ENCODE data around the gene GRIN1. TPM values are rescaled to one million over a fixed set of nuclear protein-coding genes. Genes with fewer than 3 reads are reported as not detected.

Gene GRIN1
- polyA plus RNA-seq, 2 of the 4 experiments (the other 2 are of a cell fraction) = 0.13 to 0.45 TPM

- 80% methylated on average over 4 of the region's 11 CpGs for WGBS (ENCODE audit: missing lambda C conversion rate)
- CTCF ChIA-PET = interaction anchor here (0.9 to 5.3 kb wide), 13 partner anchors 10 to 131 kb away, joined by 3 to 32 read pairs (median 4); partner anchors contain the start of genes ANAPC2, LRRC26, RNF224 and SLC34A3
- no peak for FAIRE-seq
Observed at GRCh38 chr9:137198902-137199283, 59.9 kb downstream of the GRIN1 start.

GRCh38 chr9:137199411-137200121 lies 60.6 kb downstream of the GRIN1 start:
- 86% methylated on average over 22 of the region's 51 CpGs for WGBS (ENCODE audit: missing lambda C conversion rate)
- Histone ChIP-seq H3K4me2 (peak overlapping the region; percentile 97), H3K4me3 (peak overlapping the region; percentile 53), H3K4me1 (peaks cover 47% of the 10 kb centered on the region), H3K27ac (peak overlapping the region in 1 of 2 experiments; percentile 87; a peak in 3 of 6 replicates), H3K9me3 (no peaks in the 10 kb centered on the region)
- FAIRE-seq (no peak), ATAC-seq (no peak), DNase-seq (ENCODE audit: low read depth in 1 of 2, low spot score in 1 of 2) (no peak)
- TF ChIP-seq JUNB (IDR thresholded peaks at IDR 0.05) = no peak
- TF ChIP-seq REST (IDR thresholded peaks at IDR 0.05) = no peak
- TF ChIP-seq NFE2L2 (conservative IDR thresholded peaks at IDR 0.05; ENCODE audit: low read length) = no peak
- no peak for TF ChIP-seq EHF (CRISPR knock-in tag; IDR thresholded peaks at IDR 0.05)
- TF ChIP-seq BHLHE40 (IDR thresholded peaks at IDR 0.05; ENCODE audit: low read depth, low read length) = no peak
- TF ChIP-seq MAZ (IDR thresholded peaks at IDR 0.05; ENCODE audit: borderline replicate concordance, low read depth, low read length) = no peak
- no peak for TF ChIP-seq RNF2 (IDR thresholded peaks at IDR 0.05; ENCODE audit: borderline replicate concordance, low read depth)
- no peak for TF ChIP-seq USF2 (IDR thresholded peaks at IDR 0.05)
- TF ChIP-seq HMGXB4 (CRISPR knock-in tag; IDR thresholded peaks at IDR 0.05; ENCODE audit: borderline replicate concordance) = no peak
- TF ChIP-seq TP53 (CRISPR knock-in tag; IDR thresholded peaks at IDR 0.05) = no peak
- no peak for TF ChIP-seq HES2 (IDR thresholded peaks at IDR 0.05)
- TF ChIP-seq KDM5A (IDR thresholded peaks at IDR 0.05) = no peak
- CTCF ChIA-PET = interaction anchor here (0.9 to 5.3 kb wide), 9 partner anchors 9 to 70 kb away, joined by 3 to 25 read pairs (median 4); partner anchors contain the start of genes ANAPC2, LRRC26, SLC34A3 and SSNA1
- POLR2A ChIA-PET = interaction anchor here (1.5 kb wide), 1 partner anchor 11 kb away, joined by 11 read pairs; the partner anchor contains the start of genes ANAPC2 and SSNA1

More at GRCh38 chr9:137198902-137199283, 59.9 kb downstream of the GRIN1 start:
- H3K4me1 ChIP-seq = peaks cover 47% of the 10 kb centered on the region
- POLR2A ChIA-PET = interaction anchor here (1.5 kb wide), 1 partner anchor 10 kb away, joined by 11 read pairs; the partner anchor contains the start of genes ANAPC2 and SSNA1
- no peak for ATAC-seq
- H3K27ac ChIP-seq = no peak overlapping the region
- TF ChIP-seq ZSCAN20 (CRISPR knock-in tag; IDR thresholded peaks at IDR 0.05) = no peak
- no peak for TF ChIP-seq ESRRA (IDR thresholded peaks at IDR 0.05; ENCODE audit: borderline replicate concordance, low read length)
- TF ChIP-seq HOXB5 (CRISPR knock-in tag; IDR thresholded peaks at IDR 0.05) = no peak
- TF ChIP-seq ATOH8 (CRISPR knock-in tag; IDR thresholded peaks at IDR 0.05; ENCODE audit: low read depth) = no peak
- no peak for TF ChIP-seq FOXS1 (CRISPR knock-in tag; IDR thresholded peaks at IDR 0.05)
- no peak for TF ChIP-seq HEYL (CRISPR knock-in tag; IDR thresholded peaks at IDR 0.05)
- TF ChIP-seq MYC (IDR thresholded peaks at IDR 0.05; ENCODE audit: borderline replicate concordance, low read length) = no peak
- TF ChIP-seq ZNF302 (CRISPR knock-in tag; IDR thresholded peaks at IDR 0.05) = no peak
- no peak for TF ChIP-seq E2F6 (IDR thresholded peaks at IDR 0.05; ENCODE audit: borderline replicate concordance, low read depth)
- no peak for TF ChIP-seq ZFP36 (IDR thresholded peaks at IDR 0.05; ENCODE audit: borderline replicate concordance, partially characterized antibody)
- TF ChIP-seq CHD4 (IDR thresholded peaks at IDR 0.05; ENCODE audit: borderline replicate concordance) = no peak
- no peak for TF ChIP-seq HES2 (IDR thresholded peaks at IDR 0.05)
- TF ChIP-seq RARB (CRISPR knock-in tag; IDR thresholded peaks at IDR 0.05) = no peak
- no peak overlapping the region for H3K4me3 ChIP-seq
- H3K4me2 ChIP-seq = peak overlapping the region; percentile 97
- no peak for DNase-seq (ENCODE audit: low read depth in 1 of 2, low spot score in 1 of 2)
- no peaks in the 10 kb centered on the region for H3K9me3 ChIP-seq
